ENCODE results near the gene TSPO. TPM values are rescaled to one million over a fixed set of nuclear protein-coding genes. Genes with fewer than 3 reads are reported as not detected.

Gene TSPO
- total RNA-seq, 1 experiment from 2014 or later, result 144 TPM

DNA sequence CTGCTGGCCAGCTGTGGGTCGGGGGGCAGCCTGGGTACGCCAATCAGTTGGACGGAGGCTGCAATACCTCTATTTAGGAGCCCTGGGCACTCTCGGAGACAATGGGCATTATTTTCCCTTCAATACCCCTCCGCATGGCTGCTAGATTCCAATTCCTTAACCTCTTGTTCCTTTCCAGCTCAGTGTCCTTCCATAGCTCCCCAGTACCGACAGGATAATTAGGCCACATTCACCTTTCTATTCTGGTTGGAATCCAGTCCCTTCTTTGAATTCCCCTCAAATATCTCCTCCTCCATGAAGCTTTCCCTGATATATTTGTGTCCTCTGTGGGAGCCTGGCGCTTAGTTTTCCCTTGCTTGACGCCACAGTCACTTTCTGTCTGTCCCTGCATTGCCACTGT lies 45.1 kb upstream of the TSPO start:
- in situ Hi-C loops (cut with HindIII; ENCODE audit: low pct_unique_long_range_greater_than_20kb, low sequenced_read_pairs) (no loop called here), intact Hi-C loops (cut with micrococcal nuclease; ENCODE audit: unreplicated experiment) (no loop called here)
- ChIA-PET POLR2A (no interaction called here), CTCF (no interaction called here)
- no peak for DNase-seq (ENCODE audit: low read depth, low spot score)
- H3K36me3 ChIP-seq (ENCODE audit: control insufficient read depth, insufficient read depth, low read length), result no peaks in the 10 kb centered on the region
- no TSS peak for BruUV-seq (replicated peaks)
- H3K27ac ChIP-seq (ENCODE audit: low read length), result no peak overlapping the region
- ATAC-seq, result no peak
- H3K9me3 ChIP-seq (ENCODE audit: control insufficient read depth, insufficient read depth, low read depth, low read length), result no peaks in the 10 kb centered on the region
- H3K4me3 ChIP-seq (ENCODE audit: low read depth in 2 of 2, low read length in 2 of 2), result no peak overlapping the region
- no peaks in the 10 kb centered on the region for H3K4me1 ChIP-seq (ENCODE audit: control insufficient read depth, insufficient read depth, low read length)
- peaks cover 2% of the 10 kb centered on the region; the same call in 1 of the 2 replicates for H3K27me3 ChIP-seq (ENCODE audit: control insufficient read depth, insufficient read depth, low read length)
- TF ChIP-seq TCF7L2 (IDR thresholded peaks at IDR 0.05; ENCODE audit: low read depth, low read length) (no peak), POLR2AphosphoS5 (IDR thresholded peaks at IDR 0.05; ENCODE audit: low read depth, low read length) (no peak), SIN3A (IDR thresholded peaks at IDR 0.05; ENCODE audit: borderline replicate concordance, insufficient read depth, low read depth, low read length) (no peak)
- TF ChIP-seq, protein P1, sequence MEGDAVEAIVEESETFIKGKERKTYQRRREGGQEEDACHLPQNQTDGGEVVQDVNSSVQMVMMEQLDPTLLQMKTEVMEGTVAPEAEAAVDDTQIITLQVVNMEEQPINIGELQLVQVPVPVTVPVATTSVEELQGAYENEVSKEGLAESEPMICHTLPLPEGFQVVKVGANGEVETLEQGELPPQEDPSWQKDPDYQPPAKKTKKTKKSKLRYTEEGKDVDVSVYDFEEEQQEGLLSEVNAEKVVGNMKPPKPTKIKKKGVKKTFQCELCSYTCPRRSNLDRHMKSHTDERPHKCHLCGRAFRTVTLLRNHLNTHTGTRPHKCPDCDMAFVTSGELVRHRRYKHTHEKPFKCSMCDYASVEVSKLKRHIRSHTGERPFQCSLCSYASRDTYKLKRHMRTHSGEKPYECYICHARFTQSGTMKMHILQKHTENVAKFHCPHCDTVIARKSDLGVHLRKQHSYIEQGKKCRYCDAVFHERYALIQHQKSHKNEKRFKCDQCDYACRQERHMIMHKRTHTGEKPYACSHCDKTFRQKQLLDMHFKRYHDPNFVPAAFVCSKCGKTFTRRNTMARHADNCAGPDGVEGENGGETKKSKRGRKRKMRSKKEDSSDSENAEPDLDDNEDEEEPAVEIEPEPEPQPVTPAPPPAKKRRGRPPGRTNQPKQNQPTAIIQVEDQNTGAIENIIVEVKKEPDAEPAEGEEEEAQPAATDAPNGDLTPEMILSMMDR (IDR thresholded peaks at IDR 0.05), result no peak
- TF ChIP-seq, protein P2, sequence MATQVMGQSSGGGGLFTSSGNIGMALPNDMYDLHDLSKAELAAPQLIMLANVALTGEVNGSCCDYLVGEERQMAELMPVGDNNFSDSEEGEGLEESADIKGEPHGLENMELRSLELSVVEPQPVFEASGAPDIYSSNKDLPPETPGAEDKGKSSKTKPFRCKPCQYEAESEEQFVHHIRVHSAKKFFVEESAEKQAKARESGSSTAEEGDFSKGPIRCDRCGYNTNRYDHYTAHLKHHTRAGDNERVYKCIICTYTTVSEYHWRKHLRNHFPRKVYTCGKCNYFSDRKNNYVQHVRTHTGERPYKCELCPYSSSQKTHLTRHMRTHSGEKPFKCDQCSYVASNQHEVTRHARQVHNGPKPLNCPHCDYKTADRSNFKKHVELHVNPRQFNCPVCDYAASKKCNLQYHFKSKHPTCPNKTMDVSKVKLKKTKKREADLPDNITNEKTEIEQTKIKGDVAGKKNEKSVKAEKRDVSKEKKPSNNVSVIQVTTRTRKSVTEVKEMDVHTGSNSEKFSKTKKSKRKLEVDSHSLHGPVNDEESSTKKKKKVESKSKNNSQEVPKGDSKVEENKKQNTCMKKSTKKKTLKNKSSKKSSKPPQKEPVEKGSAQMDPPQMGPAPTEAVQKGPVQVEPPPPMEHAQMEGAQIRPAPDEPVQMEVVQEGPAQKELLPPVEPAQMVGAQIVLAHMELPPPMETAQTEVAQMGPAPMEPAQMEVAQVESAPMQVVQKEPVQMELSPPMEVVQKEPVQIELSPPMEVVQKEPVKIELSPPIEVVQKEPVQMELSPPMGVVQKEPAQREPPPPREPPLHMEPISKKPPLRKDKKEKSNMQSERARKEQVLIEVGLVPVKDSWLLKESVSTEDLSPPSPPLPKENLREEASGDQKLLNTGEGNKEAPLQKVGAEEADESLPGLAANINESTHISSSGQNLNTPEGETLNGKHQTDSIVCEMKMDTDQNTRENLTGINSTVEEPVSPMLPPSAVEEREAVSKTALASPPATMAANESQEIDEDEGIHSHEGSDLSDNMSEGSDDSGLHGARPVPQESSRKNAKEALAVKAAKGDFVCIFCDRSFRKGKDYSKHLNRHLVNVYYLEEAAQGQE (IDR thresholded peaks at IDR 0.05; ENCODE audit: insufficient read depth in 1 of 2, low read depth in 2 of 2, low read length in 1 of 2), result no peak

DNA sequence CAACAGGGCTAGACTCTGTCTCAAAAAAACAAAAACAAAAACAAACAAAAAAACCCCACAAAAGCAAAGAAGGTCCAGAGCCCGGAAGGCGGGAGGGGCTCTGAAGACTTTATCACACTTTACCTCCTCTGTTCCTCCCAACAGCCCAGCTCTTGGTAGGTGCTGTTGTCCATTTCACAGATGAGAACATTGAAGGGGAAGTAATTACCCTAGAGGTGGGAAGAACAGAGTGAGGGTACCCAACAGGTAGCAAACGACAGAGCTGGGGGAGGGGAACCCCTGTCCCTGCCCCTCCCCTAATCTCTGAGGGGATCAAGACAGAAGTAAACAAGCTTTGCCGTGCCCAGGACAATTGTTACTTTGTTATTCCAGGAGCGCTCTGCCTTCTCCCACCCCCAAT lies 41.8 kb upstream of the TSPO start:
- intact Hi-C loops (cut with micrococcal nuclease; ENCODE audit: unreplicated experiment), result no loop called here
- ChIA-PET CTCF (no interaction called here), POLR2A (no interaction called here)
- Histone ChIP-seq H3K36me3 (ENCODE audit: control insufficient read depth, insufficient read depth, low read length) (no peaks in the 10 kb centered on the region), H3K27me3 (ENCODE audit: control insufficient read depth, insufficient read depth, low read length) (peaks cover 2% of the 10 kb centered on the region; the same call in 1 of the 2 replicates), H3K9me3 (ENCODE audit: control insufficient read depth, insufficient read depth, low read depth, low read length) (no peaks in the 10 kb centered on the region), H3K4me1 (ENCODE audit: control insufficient read depth, insufficient read depth, low read length) (no peaks in the 10 kb centered on the region), H3K4me3 (ENCODE audit: low read depth in 2 of 2, low read length in 2 of 2) (no peak overlapping the region), H3K27ac (ENCODE audit: low read length) (no peak overlapping the region)
- in situ Hi-C loops (cut with HindIII; ENCODE audit: low pct_unique_long_range_greater_than_20kb, low sequenced_read_pairs), result no loop called here
- TF ChIP-seq, protein P2 (IDR thresholded peaks at IDR 0.05; ENCODE audit: insufficient read depth in 1 of 2, low read depth in 2 of 2, low read length in 1 of 2), result no peak
- TF ChIP-seq SIN3A (IDR thresholded peaks at IDR 0.05; ENCODE audit: borderline replicate concordance, insufficient read depth, low read depth, low read length) (no peak), POLR2AphosphoS5 (IDR thresholded peaks at IDR 0.05; ENCODE audit: low read depth, low read length) (no peak), TCF7L2 (IDR thresholded peaks at IDR 0.05; ENCODE audit: low read depth, low read length) (no peak)
- TF ChIP-seq, protein P1 (IDR thresholded peaks at IDR 0.05), result no peak
- ATAC-seq (no peak), DNase-seq (ENCODE audit: low read depth, low spot score) (no peak)
- no TSS peak for BruUV-seq (replicated peaks)

All from Panc1 (cell line).